GM12878 (cell line): Measurements from ENCODE around the gene EPDR1. TPM values are rescaled to one million over a fixed set of nuclear protein-coding genes. Genes with fewer than 3 reads are reported as not detected.

Source experiments
- CBFB ChIP-seq: IDR thresholded peaks from 2 replicates; pipeline ENCODE4 v1.6.1; 2016; ENCODE audit warnings: antibody characterized with exemption, low read depth
- CREB1 ChIP-seq: IDR thresholded peaks from 2 replicates; pipeline ENCODE4 v1.6.1; 2012; ENCODE audit warnings: low read depth, mild to moderate bottlenecking, inconsistent platforms
- E2F4 ChIP-seq: IDR thresholded peaks from 2 replicates; pipeline ENCODE4 v1.6.1; 2012; ENCODE audit warnings: low read depth, low read length, improper control_type of control experiment
- E2F8 ChIP-seq: fragments of 450-650 bp; IDR thresholded peaks from 2 replicates; pipeline ENCODE4 v1.6.1; 2018; ENCODE audit warnings: mild to moderate bottlenecking, low read depth, moderate library complexity; ENCODE audit not compliant: partially characterized antibody
- ETV6 ChIP-seq, 2 experiments: fragments of 450-650 bp in 1 of 2; IDR thresholded peaks in 1 of 2; conservative IDR thresholded peaks in 1 of 2; 2 replicates each; pipeline ENCODE4 v1.6.1; 2014; ENCODE audit warnings: antibody characterized with exemption in 1 of 2, borderline replicate concordance in 1 of 2, low read depth in 1 of 2, mild to moderate bottlenecking in 1 of 2, moderate library complexity in 1 of 2
- MAX ChIP-seq: IDR thresholded peaks from 2 replicates; pipeline ENCODE4 v1.6.1; 2012; ENCODE audit warnings: low read depth, low read length, improper control_type of control experiment
- ZNF207 ChIP-seq: fragments of 450-650 bp; IDR thresholded peaks from 2 replicates; pipeline ENCODE4 v1.6.1; 2014; ENCODE audit warnings: antibody characterized with exemption, mild to moderate bottlenecking, borderline replicate concordance
- ZNF622 ChIP-seq: fragments of 450-650 bp; IDR thresholded peaks from 2 replicates; pipeline ENCODE4 v1.6.1; 2017; ENCODE audit warnings: mild to moderate bottlenecking, inconsistent platforms
- polyA plus RNA-seq, 11 experiments: library from polyadenylated mRNA; depleted of rRNA in 4 of 11; unstranded in 6 of 11; stranded (reverse) in 5 of 11; fragments of >200 nt; fragmentation: Nextera tagmentation in 4 of 11; fragmentation: Illumina TruSeq in 1 of 11; extraction: Ambion mirVana in 4 of 11; extraction: Trizol in 1 of 11; gene quantifications; 1 replicate in 1 of 11; 2 replicates in 10 of 11; pipeline versions ENCODE4 v1.2.1 to v1.2.3, GENCODE V29; 2011 to 2016; ENCODE audit warnings: inconsistent platforms in 2 of 11, missing spikeins in 2 of 11, low read depth in 1 of 11
- total RNA-seq, 4 experiments: library from RNA; depleted of rRNA in 3 of 4; stranded (reverse); fragments of >200 nt in 3 of 4; fragmentation: Illumina TruSeq in 1 of 4; extraction: Trizol in 1 of 4; gene quantifications; 2 replicates each; pipeline versions ENCODE4 v1.2.1 to v1.2.3, GENCODE V29; 2013 to 2021
- TF ChIP-seq, protein P1 (sequence below): IDR thresholded peaks from 2 replicates; pipeline ENCODE4 v1.6.1; 2011; ENCODE audit warnings: borderline replicate concordance, low read depth, mild to moderate bottlenecking, moderate library complexity, mixed read lengths, low read length; ENCODE audit not compliant: insufficient read depth; ENCODE audit errors: extremely low read length
- TF ChIP-seq, protein P2 (sequence below), 3 experiments: IDR thresholded peaks in 2 of 3; conservative IDR thresholded peaks in 1 of 3; 2 replicates each; pipeline ENCODE4 v1.5.1; 2011; ENCODE audit warnings: low read depth in 3 of 3, low read length in 3 of 3, mild to moderate bottlenecking in 3 of 3, control low read depth in 2 of 3, moderate library complexity in 2 of 3, inconsistent platforms in 1 of 3, mixed read lengths in 1 of 3; ENCODE audit not compliant: control insufficient read depth in 2 of 3, insufficient read depth in 1 of 3; ENCODE audit errors: extremely low read depth in 1 of 3
- TF ChIP-seq, protein P3 (sequence below): fragments of 450-650 bp; IDR thresholded peaks from 2 replicates; pipeline ENCODE4 v1.6.1; 2017; ENCODE audit warnings: mild to moderate bottlenecking, moderate library complexity

EPDR1 gene
- total and polyA plus RNA-seq, 10 of the 15 experiments (the other 5 are each of a cell fraction or from before 2014, with no cell fraction given), result 1.2 to 18.8 (median 4.7) TPM

DNA sequence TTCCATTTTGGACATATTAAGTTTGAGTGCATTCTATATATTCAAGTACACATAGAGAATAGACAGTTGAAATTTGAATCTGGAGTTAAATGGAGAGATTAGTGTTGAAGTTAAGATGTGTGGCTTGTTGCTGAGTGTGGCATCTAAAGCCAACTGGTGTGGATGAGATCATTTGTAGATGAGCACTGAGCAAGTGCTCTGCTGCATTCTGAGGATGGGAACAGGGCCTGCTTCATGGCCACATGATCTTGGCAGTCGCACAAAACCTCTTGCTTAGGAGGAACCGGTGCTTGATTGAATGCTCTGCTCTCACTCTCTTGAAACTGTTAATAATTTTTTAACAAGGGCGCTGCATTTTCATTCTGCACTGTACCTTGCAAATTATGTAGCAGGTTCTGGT lies 62.0 kb downstream of the EPDR1 start (continued):
- TF ChIP-seq E2F4, result no peak
- TF ChIP-seq, protein P1, sequence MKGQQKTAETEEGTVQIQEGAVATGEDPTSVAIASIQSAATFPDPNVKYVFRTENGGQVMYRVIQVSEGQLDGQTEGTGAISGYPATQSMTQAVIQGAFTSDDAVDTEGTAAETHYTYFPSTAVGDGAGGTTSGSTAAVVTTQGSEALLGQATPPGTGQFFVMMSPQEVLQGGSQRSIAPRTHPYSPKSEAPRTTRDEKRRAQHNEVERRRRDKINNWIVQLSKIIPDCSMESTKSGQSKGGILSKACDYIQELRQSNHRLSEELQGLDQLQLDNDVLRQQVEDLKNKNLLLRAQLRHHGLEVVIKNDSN, result no peak
- TF ChIP-seq MAX, result no peak
- TF ChIP-seq, protein P2, sequence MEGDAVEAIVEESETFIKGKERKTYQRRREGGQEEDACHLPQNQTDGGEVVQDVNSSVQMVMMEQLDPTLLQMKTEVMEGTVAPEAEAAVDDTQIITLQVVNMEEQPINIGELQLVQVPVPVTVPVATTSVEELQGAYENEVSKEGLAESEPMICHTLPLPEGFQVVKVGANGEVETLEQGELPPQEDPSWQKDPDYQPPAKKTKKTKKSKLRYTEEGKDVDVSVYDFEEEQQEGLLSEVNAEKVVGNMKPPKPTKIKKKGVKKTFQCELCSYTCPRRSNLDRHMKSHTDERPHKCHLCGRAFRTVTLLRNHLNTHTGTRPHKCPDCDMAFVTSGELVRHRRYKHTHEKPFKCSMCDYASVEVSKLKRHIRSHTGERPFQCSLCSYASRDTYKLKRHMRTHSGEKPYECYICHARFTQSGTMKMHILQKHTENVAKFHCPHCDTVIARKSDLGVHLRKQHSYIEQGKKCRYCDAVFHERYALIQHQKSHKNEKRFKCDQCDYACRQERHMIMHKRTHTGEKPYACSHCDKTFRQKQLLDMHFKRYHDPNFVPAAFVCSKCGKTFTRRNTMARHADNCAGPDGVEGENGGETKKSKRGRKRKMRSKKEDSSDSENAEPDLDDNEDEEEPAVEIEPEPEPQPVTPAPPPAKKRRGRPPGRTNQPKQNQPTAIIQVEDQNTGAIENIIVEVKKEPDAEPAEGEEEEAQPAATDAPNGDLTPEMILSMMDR (IDR thresholded peaks at IDR 0.05 in 2 of 3, conservative IDR thresholded peaks at IDR 0.05 in 1 of 3; ENCODE audit: control insufficient read depth in 2 of 3, extremely low read depth in 1 of 3, insufficient read depth in 1 of 3, low read depth in 3 of 3, low read length in 3 of 3), result no peak
- TF ChIP-seq CREB1, result no peak
- no peak for TF ChIP-seq CBFB
- TF ChIP-seq ETV6 (conservative IDR thresholded peaks at IDR 0.05 in 1 of 2, IDR thresholded peaks at IDR 0.05 in 1 of 2; ENCODE audit: borderline replicate concordance in 1 of 2, low read depth in 1 of 2), result no peak
- TF ChIP-seq, protein P3, sequence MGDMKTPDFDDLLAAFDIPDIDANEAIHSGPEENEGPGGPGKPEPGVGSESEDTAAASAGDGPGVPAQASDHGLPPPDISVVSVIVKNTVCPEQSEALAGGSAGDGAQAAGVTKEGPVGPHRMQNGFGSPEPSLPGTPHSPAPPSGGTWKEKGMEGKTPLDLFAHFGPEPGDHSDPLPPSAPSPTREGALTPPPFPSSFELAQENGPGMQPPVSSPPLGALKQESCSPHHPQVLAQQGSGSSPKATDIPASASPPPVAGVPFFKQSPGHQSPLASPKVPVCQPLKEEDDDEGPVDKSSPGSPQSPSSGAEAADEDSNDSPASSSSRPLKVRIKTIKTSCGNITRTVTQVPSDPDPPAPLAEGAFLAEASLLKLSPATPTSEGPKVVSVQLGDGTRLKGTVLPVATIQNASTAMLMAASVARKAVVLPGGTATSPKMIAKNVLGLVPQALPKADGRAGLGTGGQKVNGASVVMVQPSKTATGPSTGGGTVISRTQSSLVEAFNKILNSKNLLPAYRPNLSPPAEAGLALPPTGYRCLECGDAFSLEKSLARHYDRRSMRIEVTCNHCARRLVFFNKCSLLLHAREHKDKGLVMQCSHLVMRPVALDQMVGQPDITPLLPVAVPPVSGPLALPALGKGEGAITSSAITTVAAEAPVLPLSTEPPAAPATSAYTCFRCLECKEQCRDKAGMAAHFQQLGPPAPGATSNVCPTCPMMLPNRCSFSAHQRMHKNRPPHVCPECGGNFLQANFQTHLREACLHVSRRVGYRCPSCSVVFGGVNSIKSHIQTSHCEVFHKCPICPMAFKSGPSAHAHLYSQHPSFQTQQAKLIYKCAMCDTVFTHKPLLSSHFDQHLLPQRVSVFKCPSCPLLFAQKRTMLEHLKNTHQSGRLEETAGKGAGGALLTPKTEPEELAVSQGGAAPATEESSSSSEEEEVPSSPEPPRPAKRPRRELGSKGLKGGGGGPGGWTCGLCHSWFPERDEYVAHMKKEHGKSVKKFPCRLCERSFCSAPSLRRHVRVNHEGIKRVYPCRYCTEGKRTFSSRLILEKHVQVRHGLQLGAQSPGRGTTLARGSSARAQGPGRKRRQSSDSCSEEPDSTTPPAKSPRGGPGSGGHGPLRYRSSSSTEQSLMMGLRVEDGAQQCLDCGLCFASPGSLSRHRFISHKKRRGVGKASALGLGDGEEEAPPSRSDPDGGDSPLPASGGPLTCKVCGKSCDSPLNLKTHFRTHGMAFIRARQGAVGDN, result no peak
- no peak for TF ChIP-seq ZNF207
- no peak for TF ChIP-seq ZNF622
- TF ChIP-seq E2F8, result no peak
